Tibial nerve (tissue), 4 donors: ENCODE data around the gene S100A16. TPM values are rescaled to one million over a fixed set of nuclear protein-coding genes. Genes with fewer than 3 reads are reported as not detected.

ENCODE experiments used
- DNase-seq, 2 donors: peaks; one replicate each; pipeline ENCODE4 v3.0.0-alpha.2; 2019; ENCODE audit warnings: low spot score in 2 of 2
- H3K27ac ChIP-seq, 4 donors: fragments of 200-600 bp; sonication (generic) in 3 of 4; one replicate each; pipeline ENCODE4 v1.5.1; 2017 to 2019; ENCODE audit warnings: mild to moderate bottlenecking in 1 of 4
- H3K27me3 ChIP-seq, 2 donors: fragments of 200-600 bp; sonication (generic) in 1 of 2; one replicate each; pipeline versions ENCODE4 v1.5.1 to v1.6.0; 2017 to 2019
- H3K36me3 ChIP-seq, 3 donors: fragments of 200-600 bp; sonication (generic); one replicate each; pipeline ENCODE4 v1.5.1; 2018 to 2019
- H3K4me1 ChIP-seq, 4 donors: fragments of 200-600 bp; sonication (generic) in 3 of 4; one replicate each; pipeline ENCODE4 v1.5.1; 2017 to 2019
- H3K4me3 ChIP-seq, 4 donors: fragments of 200-600 bp; sonication (generic) in 3 of 4; one replicate each; pipeline ENCODE4 v1.5.1; 2017 to 2019; ENCODE audit warnings: mild to moderate bottlenecking in 1 of 4, moderate library complexity in 1 of 4
- H3K9me3 ChIP-seq, 4 donors: fragments of 200-600 bp; sonication (generic) in 3 of 4; one replicate each; pipeline ENCODE4 v1.5.1; 2017 to 2019
- CTCF ChIP-seq, 5 experiments: fragments of 200-600 bp in 3 of 5; fragments of 450-650 bp in 2 of 5; sonication (generic) in 3 of 5; IDR thresholded peaks; one replicate each; pipeline ENCODE4 v1.5.1; 2016 to 2019; ENCODE audit warnings: antibody characterized with exemption in 5 of 5, mild to moderate bottlenecking in 3 of 5, moderate library complexity in 2 of 5
- EP300 ChIP-seq, 2 donors: sonication (generic); formaldehyde crosslinking; IDR thresholded peaks; one replicate each; pipeline ENCODE4 v1.6.1; 2017; ENCODE audit warnings: antibody characterized with exemption in 2 of 2, mild to moderate bottlenecking in 1 of 2
- POLR2A ChIP-seq, 2 donors: fragments of 450-650 bp; IDR thresholded peaks; one replicate each; pipeline ENCODE4 v1.6.1; 2017; ENCODE audit warnings: antibody characterized with exemption in 2 of 2, mild to moderate bottlenecking in 2 of 2, moderate library complexity in 2 of 2
- WGBS, 2 donors: methylation state at CpG; one replicate each; pipeline ENCODE4 v1.1.5; 2018; 5-methylcytosine and 5-hydroxymethylcytosine counted together
- total RNA-seq, 4 donors: library from RNA; depleted of rRNA; stranded (reverse); fragments of >200 nt; gene quantifications; one replicate each; pipeline ENCODE4 v1.1.0, GENCODE V29; 2016

Gene S100A16
- total RNA-seq, 4 donors from 2014 or later, result 45.5 to 120 (median 77.1) TPM

- 34 to 60% methylated on average over 3 of the region's 3 CpGs for WGBS, 2 donors
- H3K4me3 ChIP-seq, result no peak overlapping the region
- TF ChIP-seq POLR2A (IDR thresholded peaks at IDR 0.05), result no peak
- no peaks in the 10 kb centered on the region for H3K9me3 ChIP-seq
- no peaks in the 10 kb centered on the region for H3K27me3 ChIP-seq
- peaks cover 0 to 28% (median 2%) of the 10 kb centered on the region in 4 donors for H3K4me1 ChIP-seq
- DNase-seq, result no peak
- peaks cover 0 to 27% (median 0%) of the 10 kb centered on the region in 3 donors for H3K36me3 ChIP-seq
- peak overlapping the region in 1 of 4 donors; percentile 25 for H3K27ac ChIP-seq
These were observed 36.4 kb upstream of the S100A16 start for GRCh38 chr1:153649137-153649862.

- WGBS, 2 donors, result 80 to 84% methylated on average over 10 of the region's 10 CpGs
- Histone ChIP-seq H3K9me3 (no peaks in the 10 kb centered on the region), H3K4me1 (peaks cover 0 to 39% (median 2%) of the 10 kb centered on the region in 4 donors), H3K27me3 (no peaks in the 10 kb centered on the region), H3K4me3 (no peak overlapping the region), H3K36me3 (peaks cover 0 to 38% (median 0%) of the 10 kb centered on the region in 3 donors), H3K27ac (peak overlapping the region in 3 of 4 donors; percentile 20 to 61 (median 22))
- TF ChIP-seq POLR2A (IDR thresholded peaks at IDR 0.05), result no peak
- no peak for TF ChIP-seq CTCF (IDR thresholded peaks at IDR 0.05)
- TF ChIP-seq EP300 (IDR thresholded peaks at IDR 0.05), result no peak
- no peak for DNase-seq
These were observed 35.2 kb upstream of the S100A16 start for GRCh38 chr1:153648000-153648643.

- Histone ChIP-seq H3K4me3 (no peak overlapping the region), H3K27ac (peak overlapping the region in 2 of 4 donors; percentile 25 to 61), H3K4me1 (peaks cover 0 to 41% (median 2%) of the 10 kb centered on the region in 4 donors), H3K9me3 (no peaks in the 10 kb centered on the region), H3K36me3 (peaks cover 0 to 46% (median 4%) of the 10 kb centered on the region in 3 donors), H3K27me3 (no peaks in the 10 kb centered on the region)
- 24 to 45% methylated on average over 2 of the region's 2 CpGs for WGBS, 2 donors
- DNase-seq, result no peak
- TF ChIP-seq EP300 (IDR thresholded peaks at IDR 0.05), result no peak
- TF ChIP-seq POLR2A (IDR thresholded peaks at IDR 0.05), result no peak
These were observed 34.4 kb upstream of the S100A16 start for GRCh38 chr1:153647346-153647714.

- Histone ChIP-seq H3K9me3 (no peaks in the 10 kb centered on the region), H3K4me1 (peaks cover 0 to 46% (median 2%) of the 10 kb centered on the region in 4 donors), H3K27me3 (no peaks in the 10 kb centered on the region), H3K27ac (peak overlapping the region in 2 of 4 donors; percentile 26 to 29), H3K36me3 (peaks cover 0 to 51% (median 9%) of the 10 kb centered on the region in 3 donors), H3K4me3 (no peak overlapping the region)
- DNase-seq, result no peak
- TF ChIP-seq CTCF (IDR thresholded peaks at IDR 0.05) (no peak), EP300 (IDR thresholded peaks at IDR 0.05) (peak in 1 of 2 donors; percentile 11)
- 72 to 85% methylated on average over 5 of the region's 5 CpGs for WGBS, 2 donors
These were observed 33.9 kb upstream of the S100A16 start for GRCh38 chr1:153646672-153647345.

GRCh38 chr1:153643816-153644215 lies 30.9 kb upstream of the S100A16 start:
- H3K27ac ChIP-seq, result peak overlapping the region in 2 of 4 donors; percentile 32 to 59
- DNase-seq, result no peak
- peaks cover 0 to 81% (median 20%) of the 10 kb centered on the region in 3 donors for H3K36me3 ChIP-seq
- no peaks in the 10 kb centered on the region for H3K27me3 ChIP-seq
- no peak overlapping the region for H3K4me3 ChIP-seq
- peaks cover 0 to 58% (median 2%) of the 10 kb centered on the region in 4 donors for H3K4me1 ChIP-seq
- TF ChIP-seq EP300 (IDR thresholded peaks at IDR 0.05) (no peak), POLR2A (IDR thresholded peaks at IDR 0.05) (no peak), CTCF (IDR thresholded peaks at IDR 0.05) (no peak)
- no peaks in the 10 kb centered on the region for H3K9me3 ChIP-seq
